Activated CD4-positive, alpha-beta T cell treated with anti-CD3 and anti-CD28 coated beads, Interleukin-2, amount 50 U/mL, for 4 hours (primary cell): ENCODE data around the gene KRAS.
"Not testable (repeated sequence)": the region's sequence is repeated elsewhere in the genome, so short reads cannot be mapped to it uniquely, and the experiment has no call there.

ENCODE experiments used
- DNase-seq, 2 experiments: peaks; one replicate each; pipeline ENCODE4 v3.0.0-alpha.2; 2020

The KRAS gene

GRCh38 chr12:25250744-25251730 is at the start of gene KRAS:
Gene KRAS, minus strand, starts transcription at chr12:25250929.
- peak; percentile 90 for DNase-seq

GRCh38 chr12:25296381-25296780 is 45.7 kb upstream of the KRAS start:
- no peak for DNase-seq

DNA sequence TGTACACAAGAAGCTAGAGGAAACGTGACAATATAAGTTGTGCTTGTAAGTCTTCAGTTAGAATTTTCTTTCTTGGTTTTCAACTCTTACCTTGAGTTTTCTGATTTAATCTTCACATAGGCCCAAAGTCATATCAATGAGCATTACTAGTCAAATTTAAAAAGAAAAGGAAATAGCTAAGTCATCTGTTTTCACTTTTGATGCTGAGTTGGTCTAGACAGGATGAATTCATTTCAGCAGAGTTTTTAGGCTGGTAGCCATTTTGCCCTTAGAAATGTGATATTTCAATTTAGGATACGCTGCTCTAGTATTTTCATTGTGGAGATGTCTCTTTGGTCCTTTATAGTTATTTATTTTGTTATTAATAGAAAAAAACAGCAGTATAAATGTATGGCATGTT is 44.6 kb upstream of the KRAS start:
- no peak for DNase-seq

- no peak for DNase-seq
Measured at GRCh38 chr12:25293653-25294052, 42.9 kb upstream of the KRAS start.

GRCh38 chr12:25292810-25293221 is 42.1 kb upstream of the KRAS start:
- not testable (repeated sequence) for DNase-seq

DNA sequence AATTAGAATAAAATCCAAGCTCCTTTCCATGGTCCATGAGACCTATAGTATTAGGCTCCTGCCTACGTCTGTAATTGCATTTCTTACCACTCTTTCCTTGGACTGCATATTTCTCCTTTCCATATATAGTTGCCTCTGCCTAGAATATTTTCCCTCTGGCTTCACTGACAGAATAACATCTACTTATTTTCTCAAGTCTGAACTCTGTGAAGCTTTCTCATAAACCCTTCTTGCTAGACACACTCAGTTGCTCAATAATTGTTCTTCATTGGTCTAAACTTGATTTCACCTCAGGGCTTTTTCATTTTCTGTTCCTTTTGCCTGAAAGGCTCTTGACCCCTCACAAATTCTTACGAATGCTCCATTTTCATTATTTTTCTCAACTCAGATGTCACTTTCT is 36.9 kb upstream of the KRAS start:
- DNase-seq: no peak

GRCh38 chr12:25286837-25287236 is 36.1 kb upstream of the KRAS start:
- no peak for DNase-seq

DNA sequence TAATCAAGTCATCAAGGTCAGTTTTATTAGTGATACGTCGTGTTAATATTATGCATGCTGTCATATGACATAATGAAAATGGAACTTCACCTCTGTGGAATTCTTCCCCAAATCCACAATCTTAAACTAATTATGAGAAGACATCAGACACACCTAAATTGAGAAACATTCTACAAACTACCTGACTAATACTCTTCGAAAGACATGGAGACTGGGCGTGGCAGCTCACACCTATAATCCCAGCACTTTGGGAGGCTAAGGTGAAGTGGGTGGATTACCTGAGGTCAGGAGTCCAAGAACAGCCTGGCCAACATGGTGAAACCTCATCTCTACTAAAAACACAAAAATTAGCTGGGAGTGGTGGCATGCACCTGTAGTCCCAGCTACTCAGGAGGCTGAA is 33.3 kb upstream of the KRAS start:
- DNase-seq: no peak

DNA sequence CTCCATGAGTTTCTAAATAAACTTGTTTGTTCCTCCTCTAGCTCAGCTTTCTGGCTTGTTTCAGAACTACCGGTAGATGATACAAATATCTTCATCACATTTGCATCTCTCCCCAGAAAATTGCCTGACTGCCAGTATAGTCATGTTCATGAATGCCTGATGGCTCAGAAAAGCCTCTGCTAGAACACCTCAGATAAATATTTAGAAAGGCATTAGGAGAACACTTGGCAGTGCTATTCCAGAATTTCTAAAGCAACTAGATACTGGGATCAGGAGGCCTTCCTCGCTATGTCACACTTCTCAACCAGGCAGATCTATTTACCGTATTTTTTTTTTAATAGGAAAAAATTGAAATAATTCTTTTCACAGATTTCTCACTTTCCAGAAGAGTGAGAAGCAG is 32.3 kb upstream of the KRAS start:
- DNase-seq: no peak

DNA sequence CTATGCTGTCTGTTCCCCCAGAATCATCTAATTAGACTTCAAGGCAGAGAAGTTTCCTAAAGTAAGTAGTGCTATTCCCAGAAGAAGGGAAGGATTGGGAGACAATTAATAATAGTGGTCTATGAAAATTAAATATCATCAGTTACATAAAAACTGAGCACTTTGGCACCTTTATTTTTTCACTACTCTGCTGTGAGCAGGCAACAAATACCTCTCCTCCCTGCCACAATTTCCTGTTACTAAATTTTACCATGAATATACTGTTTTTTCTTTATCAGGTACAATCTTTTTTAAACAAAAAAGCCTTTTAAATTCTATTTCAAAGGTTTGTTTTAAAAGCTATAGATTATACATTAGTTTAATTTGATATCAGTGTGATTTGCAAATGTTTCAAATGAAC is 29.4 kb upstream of the KRAS start:
- DNase-seq: no peak

DNA sequence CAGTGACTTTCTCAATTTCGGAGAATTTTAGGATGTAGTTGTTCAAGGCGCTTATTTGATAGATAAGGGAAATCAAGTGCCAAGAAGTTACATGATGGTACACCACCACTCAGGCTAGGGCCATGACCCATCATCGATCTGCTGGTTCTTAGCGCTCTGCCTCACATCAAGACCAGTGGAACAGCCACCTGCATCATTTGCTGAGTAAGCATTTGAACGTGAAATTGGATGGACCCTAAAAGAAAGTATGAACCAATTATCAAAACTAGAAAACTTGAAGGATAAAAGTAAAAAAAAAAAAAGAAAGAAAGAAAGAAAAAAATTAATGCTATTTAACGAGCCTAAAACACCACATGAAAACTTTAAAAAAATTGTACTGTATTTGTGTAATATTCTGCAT is 27.5 kb upstream of the KRAS start:
- no peak for DNase-seq

- peak; percentile 46 to 58 for DNase-seq
Measured at GRCh38 chr12:25276199-25276937, 25.6 kb upstream of the KRAS start.

DNA sequence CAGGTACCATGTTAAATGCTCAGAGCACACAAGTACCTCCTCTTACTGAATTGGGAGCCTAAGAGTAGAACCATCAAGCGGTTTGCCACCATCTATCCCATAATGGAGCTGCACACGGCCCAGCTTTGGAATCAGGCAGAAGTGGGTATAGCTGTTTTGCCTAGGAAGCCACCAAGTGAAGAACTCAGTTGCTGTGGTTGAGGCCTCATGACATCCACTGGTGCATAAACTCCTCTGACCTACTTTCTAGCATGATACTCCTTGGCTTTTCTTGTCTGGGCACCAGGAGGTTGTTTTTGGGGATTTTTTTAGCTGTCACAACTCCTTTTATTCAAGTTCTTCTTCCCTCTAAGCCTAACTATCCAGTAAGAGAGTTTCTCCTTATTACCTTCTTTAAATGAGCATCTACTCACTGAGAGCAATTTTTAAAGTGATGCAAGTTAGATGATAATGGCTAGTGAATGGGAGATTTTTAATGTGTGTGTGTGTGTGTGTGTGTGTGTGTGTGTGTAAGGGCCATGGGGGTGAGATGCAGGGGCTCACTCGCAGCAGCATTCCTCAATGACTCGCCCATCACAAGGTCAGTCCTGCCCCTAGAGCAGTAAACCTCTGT is 20.9 kb upstream of the KRAS start:
- no peak for DNase-seq

DNA sequence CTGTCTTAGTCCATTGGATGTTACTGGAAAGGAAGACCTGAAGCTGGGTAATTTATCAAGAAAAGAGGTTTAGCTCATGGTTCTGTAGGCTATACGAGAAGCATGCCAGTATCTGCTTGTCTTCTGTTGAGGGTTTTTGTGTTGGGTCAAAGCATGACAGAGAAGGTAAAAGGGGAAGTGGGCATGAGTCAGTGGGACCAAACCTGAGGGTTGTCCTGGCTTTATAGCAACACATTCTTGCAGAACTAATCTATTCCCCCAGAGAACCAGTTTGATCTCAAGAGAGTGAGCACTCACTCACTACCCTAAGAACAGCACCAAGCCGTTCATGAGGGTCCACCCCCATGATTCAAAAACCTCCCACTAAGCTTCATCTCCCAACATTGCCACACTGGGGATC is 19.0 kb upstream of the KRAS start:
- no peak for DNase-seq

DNA sequence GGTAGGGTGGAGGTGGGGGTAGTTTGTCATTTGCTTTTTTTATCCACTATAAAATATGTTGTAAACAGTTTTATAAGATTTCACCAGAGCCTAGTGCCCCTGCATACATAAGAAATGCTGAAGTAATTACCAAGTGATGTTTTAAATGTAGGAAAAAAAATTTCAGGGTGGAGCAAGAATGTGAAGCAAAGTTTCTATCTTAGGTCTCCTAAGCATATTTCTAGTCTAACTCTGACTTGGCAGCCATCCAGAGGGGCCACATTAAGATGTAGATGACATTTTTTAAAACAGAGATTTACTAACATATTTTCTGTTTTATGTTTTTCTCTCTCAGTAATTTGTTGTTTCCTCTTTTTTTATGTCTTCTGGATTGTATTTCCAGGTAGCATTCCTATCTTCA is 15.8 kb upstream of the KRAS start:
- DNase-seq: no peak

- DNase-seq: no peak
Measured at GRCh38 chr12:25264862-25265261, 14.1 kb upstream of the KRAS start.

GRCh38 chr12:25264114-25264513 is 13.4 kb upstream of the KRAS start:
- no peak for DNase-seq

DNA sequence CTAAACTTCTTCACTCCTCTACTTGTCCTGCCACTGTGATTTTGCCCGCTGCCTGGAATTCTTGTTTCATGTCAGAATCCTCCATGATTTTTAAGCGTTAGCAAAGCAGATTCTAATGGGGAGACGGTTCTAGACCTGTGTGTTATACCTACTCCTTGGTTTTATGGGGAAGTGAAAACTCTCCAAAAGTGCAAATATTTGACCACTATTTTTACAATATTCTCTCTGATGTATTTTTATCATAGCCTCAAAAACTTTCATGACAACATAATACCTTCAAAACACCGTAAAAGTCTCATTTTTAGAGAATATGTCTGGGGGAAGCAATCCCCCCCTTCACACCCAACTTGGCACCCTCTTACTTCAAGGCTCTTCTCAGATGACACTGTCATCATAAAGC is 12.9 kb upstream of the KRAS start:
- no peak for DNase-seq

- DNase-seq: no peak
Measured at GRCh38 chr12:25262389-25263074, 11.8 kb upstream of the KRAS start.

DNA sequence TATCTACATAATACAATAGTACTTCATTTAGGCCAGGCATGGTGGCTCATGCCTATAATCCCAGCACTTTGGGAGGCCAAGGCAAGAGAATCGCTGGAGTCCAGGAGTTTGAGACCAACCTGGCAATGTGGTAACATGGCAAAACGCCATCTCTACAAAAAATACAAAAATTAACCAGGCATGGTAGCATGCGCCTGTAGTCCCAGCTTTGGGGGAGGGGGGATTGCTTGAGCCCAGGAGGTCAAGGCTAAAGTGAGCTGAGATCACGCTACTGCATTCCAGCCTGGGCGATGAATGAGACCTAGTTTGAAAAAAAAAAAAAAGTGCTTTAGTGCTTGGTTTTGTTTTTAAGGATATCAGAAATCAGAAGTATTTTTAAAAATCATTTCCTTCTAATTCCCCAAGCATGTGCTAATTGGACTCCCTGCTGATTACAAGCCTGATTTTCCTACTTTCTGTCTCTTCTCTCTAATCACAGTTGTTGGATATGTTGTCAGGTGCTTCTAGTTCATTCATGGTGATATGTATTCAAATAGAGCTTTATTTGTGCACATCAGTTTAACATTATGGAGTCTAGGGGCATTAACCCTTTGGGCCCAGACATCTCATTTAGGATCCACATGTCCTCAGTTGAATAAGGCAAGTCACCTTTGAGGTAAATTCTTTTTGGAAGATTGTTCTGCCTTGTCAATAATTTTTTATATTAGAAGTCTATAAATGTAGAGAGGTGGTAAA is 7.0 kb upstream of the KRAS start:
- DNase-seq: no peak

DNA sequence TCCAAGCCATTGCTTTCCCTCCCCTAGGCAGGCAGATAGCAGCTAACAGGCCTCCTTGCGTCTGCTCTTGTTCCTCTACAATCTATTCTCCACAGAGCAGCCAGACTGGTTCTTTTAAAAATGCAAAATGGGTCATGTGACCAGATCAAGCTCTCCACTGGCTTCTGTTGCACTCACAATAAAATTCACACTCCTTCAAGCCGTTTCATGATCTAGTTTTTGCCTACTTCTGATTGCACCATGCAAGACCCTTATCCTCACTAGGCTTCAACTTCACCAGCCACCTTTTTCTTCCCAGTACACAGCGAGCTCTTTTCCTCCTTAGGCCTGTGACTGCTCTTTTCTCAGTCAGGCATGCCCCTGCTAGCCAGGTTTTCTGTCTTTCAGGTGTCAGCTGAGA is 6.1 kb upstream of the KRAS start:
- no peak for DNase-seq

DNA sequence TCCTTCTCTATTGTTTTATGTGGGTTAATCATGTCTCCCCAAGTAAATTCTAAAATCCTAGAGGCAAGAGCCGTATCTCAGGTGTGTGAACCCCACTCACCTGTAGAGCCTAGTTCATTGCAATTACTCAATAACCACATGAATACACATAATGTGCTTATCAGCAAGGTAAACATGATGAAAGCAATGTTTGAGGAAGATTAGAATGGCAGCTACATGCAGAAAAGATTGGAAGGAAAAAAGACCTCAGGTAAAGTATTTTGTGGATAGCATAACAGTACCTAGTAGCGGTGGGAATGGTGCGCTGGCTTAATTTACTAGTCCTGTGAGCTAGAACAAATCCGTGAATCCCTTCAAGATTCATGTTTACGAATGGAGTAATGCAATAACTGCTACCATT is 5.3 kb upstream of the KRAS start:
- no peak for DNase-seq
